ENCODE data around the gene TIMP3. TPM values are rescaled to one million over a fixed set of nuclear protein-coding genes. Genes with fewer than 3 reads are reported as not detected.

The TIMP3 gene
- total and polyA plus RNA-seq, 2 of the 4 experiments (the other 2 are of a cell fraction) = 98.8 to 179 TPM

DNA sequence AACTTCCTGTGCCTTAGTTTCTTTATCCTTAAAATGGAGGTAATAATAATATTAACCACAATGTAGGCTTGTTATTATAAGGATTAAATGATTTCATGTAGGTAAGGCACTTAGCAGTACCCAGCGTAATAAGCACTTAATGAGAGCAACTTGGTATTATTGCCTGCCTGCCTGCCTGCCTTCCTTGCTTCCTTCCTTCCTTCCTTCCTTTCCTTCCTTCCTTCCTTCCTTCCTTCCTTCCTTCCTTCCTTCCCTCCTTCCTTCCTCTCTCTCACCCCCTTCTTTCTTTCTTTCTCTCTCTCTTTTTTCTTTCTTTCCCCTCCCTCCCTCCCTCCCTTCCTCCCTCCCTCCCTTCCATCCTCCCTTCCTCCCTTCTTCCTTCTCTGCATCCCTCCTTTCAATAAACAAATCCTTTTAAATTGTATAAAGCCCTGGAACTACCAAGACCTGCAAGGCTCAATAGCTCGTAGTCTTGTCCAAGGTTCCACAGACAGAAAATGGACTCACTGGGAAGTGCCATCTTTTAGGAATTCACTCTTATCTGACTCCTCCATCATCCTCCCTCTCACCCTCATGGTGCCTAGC is 20.7 kb upstream of the TIMP3 start:
- no peak overlapping the region for H4K8ac ChIP-seq (ENCODE audit: low read depth in 2 of 2, low read length in 2 of 2)
- in situ Hi-C loops (cut with MboI; ENCODE audit: low sequenced_read_pairs) = no loop called here
- ATAC-seq (ENCODE audit: low read depth) = no peak

More for the DNA sequence above, 20.7 kb upstream of the TIMP3 start:
- peak overlapping the region; percentile 57; the same call in 1 of the 2 replicates for H3K27ac ChIP-seq (ENCODE audit: insufficient read depth, low read length)
- no peaks in the 10 kb centered on the region for H3K27me3 ChIP-seq (ENCODE audit: control insufficient read depth, insufficient read depth, low read length)
- H2AK9ac ChIP-seq (replicated peaks; ENCODE audit: low read depth, low read length, poor library complexity) = no peak overlapping the region
- no peak overlapping the region for H3K4me2 ChIP-seq (ENCODE audit: low read depth, low read length)
- 0 out of 2 replicates have a peak overlapping the region, but pooled peaks have one; percentile 36 for H2BK120ac ChIP-seq (ENCODE audit: low read depth, low read length)
- H3K79me1 ChIP-seq (ENCODE audit: low read depth in 1 of 2, low read length in 2 of 2) = no peaks in the 10 kb centered on the region
- H3K9me3 ChIP-seq (ENCODE audit: control insufficient read depth, insufficient read depth, low read length) = no peaks in the 10 kb centered on the region
- peak overlapping the region; percentile 62; the same call in 1 of the 2 replicates for H3K4ac ChIP-seq (ENCODE audit: low read depth, low read length)
- H3K23ac ChIP-seq (ENCODE audit: low read depth, low read length) = no peak overlapping the region
- TF ChIP-seq, protein P1, sequence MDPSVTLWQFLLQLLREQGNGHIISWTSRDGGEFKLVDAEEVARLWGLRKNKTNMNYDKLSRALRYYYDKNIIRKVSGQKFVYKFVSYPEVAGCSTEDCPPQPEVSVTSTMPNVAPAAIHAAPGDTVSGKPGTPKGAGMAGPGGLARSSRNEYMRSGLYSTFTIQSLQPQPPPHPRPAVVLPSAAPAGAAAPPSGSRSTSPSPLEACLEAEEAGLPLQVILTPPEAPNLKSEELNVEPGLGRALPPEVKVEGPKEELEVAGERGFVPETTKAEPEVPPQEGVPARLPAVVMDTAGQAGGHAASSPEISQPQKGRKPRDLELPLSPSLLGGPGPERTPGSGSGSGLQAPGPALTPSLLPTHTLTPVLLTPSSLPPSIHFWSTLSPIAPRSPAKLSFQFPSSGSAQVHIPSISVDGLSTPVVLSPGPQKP (IDR thresholded peaks at IDR 0.05; ENCODE audit: borderline replicate concordance, low read depth, low read length) = no peak
- TF ChIP-seq MAFK (IDR thresholded peaks at IDR 0.05; ENCODE audit: low read depth, low read length) (no peak), CEBPB (IDR thresholded peaks at IDR 0.05; ENCODE audit: low read depth, low read length) (no peak), NFE2L2 (IDR thresholded peaks at IDR 0.05; ENCODE audit: low read depth, low read length) (no peak), MXI1 (IDR thresholded peaks at IDR 0.05; ENCODE audit: borderline replicate concordance, low read depth, low read length) (no peak)
- H3K14ac ChIP-seq (replicated peaks; ENCODE audit: low read depth, low read length) = no peak overlapping the region
- no peaks in the 10 kb centered on the region for H4K20me1 ChIP-seq (ENCODE audit: insufficient read depth, low read length)
- no peak overlapping the region; the same call in 1 of the 2 replicates for H2BK20ac ChIP-seq (ENCODE audit: low read depth, low read length)
- H4K5ac ChIP-seq (ENCODE audit: low read depth, low read length) = peak overlapping the region; percentile 48; the same call in 1 of the 2 replicates
- peaks cover 9% of the 10 kb centered on the region; the same call in 1 of the 2 replicates for H3K4me1 ChIP-seq (ENCODE audit: control insufficient read depth, insufficient read depth, low read length)
- ChIA-PET CTCF (interaction anchor here (0.8 to 1.0 kb wide), 2 partner anchors 16 to 120 kb away, joined by 3 read pairs; no protein-coding TSS in a partner anchor), POLR2A (ENCODE audit: unreplicated experiment) (no interaction called here)
- H3K36me3 ChIP-seq (ENCODE audit: control insufficient read depth, insufficient read depth, low read length) = no peaks in the 10 kb centered on the region
- H2BK15ac ChIP-seq (ENCODE audit: low read depth, low read length) = no peak overlapping the region
- no peak overlapping the region for H3K56ac ChIP-seq (ENCODE audit: extremely low read depth, insufficient read depth, low read length)
- WGBS, 2 experiments (ENCODE audit: extremely low coverage in 2 of 2, insufficient read length in 1 of 2) = no CpG with 5 or more reads among the region's 2 CpGs
- intact Hi-C loops (cut with micrococcal nuclease) (no loop called here), dilution Hi-C loops (cut with HindIII; ENCODE audit: low sequenced_read_pairs, unreplicated experiment) (no loop called here)
- no peak overlapping the region for H2AK5ac ChIP-seq (ENCODE audit: low read depth, low read length)
- DNase-seq = no peak
- no peak overlapping the region for H4K91ac ChIP-seq (ENCODE audit: insufficient read depth, low read depth, low read length)
- no peak overlapping the region for H2AFZ ChIP-seq (replicated peaks; ENCODE audit: low read length, poor library complexity)
- BruUV-seq (replicated peaks) = no TSS peak
- no peaks in the 10 kb centered on the region for H3K9me1 ChIP-seq (ENCODE audit: insufficient read depth, low read length)
- no peak overlapping the region for H2BK5ac ChIP-seq (ENCODE audit: low read depth, low read length, poor library complexity, severe bottlenecking)
- peak overlapping the region; percentile 78 for H3K18ac ChIP-seq (ENCODE audit: low read depth, low read length)
- no peak overlapping the region for H3K4me3 ChIP-seq (ENCODE audit: insufficient read depth, low read depth, low read length)
- no peak overlapping the region for H3K9ac ChIP-seq (ENCODE audit: low read depth, low read length)

All from IMR-90 (cell line).